Activated CD4-positive, alpha-beta T cell treated with anti-CD3 and anti-CD28 coated beads, Interleukin-2, amount 50 U/mL, for 48 hours (primary cell): ENCODE measurements around the gene ATOSB.

Experiments used
- DNase-seq, 2 experiments: peaks; one replicate each; pipeline ENCODE4 v3.0.0-alpha.2; 2020

ATOSB gene

DNA sequence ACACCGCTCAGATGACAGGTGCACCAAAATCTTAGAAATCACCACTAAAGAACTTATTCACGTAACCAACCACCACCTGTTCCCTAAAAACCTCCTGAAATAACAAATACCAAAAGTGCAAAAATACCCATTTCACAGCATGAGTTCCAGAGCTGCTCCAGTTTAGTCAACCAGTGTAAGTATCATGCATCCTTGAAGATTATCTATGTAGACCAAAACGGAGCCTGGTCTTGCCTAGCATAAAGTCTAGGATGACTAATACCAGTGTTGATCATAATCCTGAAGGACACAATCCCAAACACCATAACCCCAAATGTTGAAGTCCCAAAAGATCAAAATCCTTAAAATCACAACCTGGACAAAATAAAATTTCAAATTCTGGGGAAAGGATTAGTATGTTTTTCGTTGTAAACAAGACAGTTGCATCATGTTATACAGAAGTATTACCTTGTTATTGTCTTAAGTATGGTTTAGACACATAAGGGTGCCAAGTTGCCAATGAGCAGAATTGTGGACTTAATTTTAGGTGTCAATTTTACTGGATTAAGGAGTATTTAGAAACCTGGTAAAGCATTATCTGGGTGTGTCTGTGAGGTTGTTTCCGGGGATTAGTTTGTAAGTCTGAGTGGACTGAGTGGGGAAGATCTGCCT lies 61.4 kb downstream of the ATOSB start:
- DNase-seq = no peak
